ENCODE data around the gene ENDOV.

Gene ENDOV

DNA sequence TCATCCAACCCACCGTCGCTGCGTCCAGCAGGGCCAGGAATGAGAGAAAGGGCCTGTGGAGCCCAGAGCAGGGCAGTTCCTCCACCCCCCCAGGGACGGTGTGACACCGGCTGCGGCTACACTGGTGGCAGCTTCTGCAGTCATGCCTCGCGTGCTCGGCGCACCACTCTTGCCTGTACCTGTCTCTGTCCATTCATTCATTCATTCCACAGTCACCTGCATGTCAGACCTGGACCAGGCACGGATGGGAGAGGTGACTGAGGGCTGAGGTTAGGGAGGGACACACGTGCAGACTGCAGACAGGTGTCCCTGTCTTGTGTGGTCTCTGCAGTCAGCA is 27.3 kb downstream of the ENDOV start:
- no peak for TF ChIP-seq CTCF (IDR thresholded peaks at IDR 0.05; ENCODE audit: control extremely low read depth, extremely low read depth, low read depth, missing control alignments)
- no peak for DNase-seq (ENCODE audit: extremely low spot score)
- CTCF ChIA-PET: interaction anchor here (1.9 kb wide), 1 partner anchor 13 kb away, joined by 7 read pairs; no protein-coding TSS in a partner anchor
- POLR2A ChIA-PET: no interaction called here

GRCh38 chr17:80442764-80443163 is 27.8 kb downstream of the ENDOV start:
- CTCF ChIA-PET: interaction anchor here (1.9 kb wide), 1 partner anchor 12 kb away, joined by 7 read pairs; no protein-coding TSS in a partner anchor
- TF ChIP-seq CTCF (IDR thresholded peaks at IDR 0.05; ENCODE audit: control extremely low read depth, extremely low read depth, low read depth, missing control alignments): no peak
- no peak for DNase-seq (ENCODE audit: extremely low spot score)
- POLR2A ChIA-PET: no interaction called here

DNA sequence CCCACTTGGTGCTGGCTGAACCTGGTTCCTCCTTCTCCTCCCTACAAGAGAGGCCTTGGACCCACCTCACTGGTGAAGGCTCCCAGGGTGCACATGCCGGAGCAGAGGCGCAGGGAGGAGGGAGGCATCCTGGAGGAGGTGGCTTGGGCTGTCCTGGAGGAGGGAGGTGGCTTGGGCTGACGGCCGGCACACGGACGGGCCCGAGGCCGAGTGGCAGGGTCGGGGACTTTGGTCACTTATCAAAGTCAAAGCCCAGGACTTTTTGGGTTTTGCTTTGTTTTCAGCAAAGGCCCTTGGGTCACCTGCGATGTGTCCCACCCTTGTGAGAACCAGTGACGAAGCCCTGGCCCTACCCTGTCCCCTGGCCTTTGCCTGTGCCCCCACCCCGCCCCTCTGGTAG is 28.5 kb downstream of the ENDOV start:
- CTCF ChIA-PET: no interaction called here
- POLR2A ChIA-PET: no interaction called here
- TF ChIP-seq CTCF (IDR thresholded peaks at IDR 0.05; ENCODE audit: control extremely low read depth, extremely low read depth, low read depth, missing control alignments): no peak
- DNase-seq (ENCODE audit: extremely low spot score): no peak

DNA sequence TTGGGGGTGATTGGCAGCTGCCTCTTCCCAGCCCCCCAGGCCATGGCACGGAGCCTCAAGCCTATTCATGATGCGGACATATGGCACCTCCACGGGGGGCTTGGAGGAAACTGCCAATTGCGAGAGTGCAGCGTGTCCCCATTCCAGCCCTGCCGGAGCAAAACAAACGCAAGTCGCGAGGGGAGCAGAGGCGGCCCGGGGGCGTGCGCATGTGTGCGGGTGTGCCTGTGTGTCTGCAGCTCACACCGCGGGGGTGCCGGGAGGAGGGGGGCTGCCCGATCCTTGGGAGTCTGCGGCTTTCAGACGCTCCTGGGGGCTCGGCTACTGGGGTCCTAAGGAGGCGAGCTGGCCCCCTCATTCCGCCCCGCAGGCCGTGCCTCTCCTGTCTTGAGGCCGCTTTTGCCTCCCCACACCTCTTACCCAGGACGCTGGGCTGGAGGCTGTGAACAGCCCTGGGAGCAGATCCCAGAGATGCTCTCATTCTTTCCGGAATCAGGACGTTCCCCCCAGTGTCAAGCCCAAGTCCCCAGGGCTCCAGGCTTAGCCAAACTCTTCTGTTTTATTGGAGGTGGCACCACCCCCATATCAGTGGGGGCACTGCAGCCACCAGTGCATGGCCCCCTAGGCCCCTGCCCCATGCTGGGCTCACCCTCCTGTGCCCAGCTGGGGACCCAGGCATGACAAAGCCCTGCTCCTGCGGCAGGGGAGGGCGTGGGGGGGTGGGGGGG is 29.1 kb downstream of the ENDOV start:
- ChIA-PET CTCF (no interaction called here), POLR2A (no interaction called here)
- no peak for DNase-seq (ENCODE audit: extremely low spot score)
- TF ChIP-seq CTCF (IDR thresholded peaks at IDR 0.05; ENCODE audit: control extremely low read depth, extremely low read depth, low read depth, missing control alignments): no peak

DNA sequence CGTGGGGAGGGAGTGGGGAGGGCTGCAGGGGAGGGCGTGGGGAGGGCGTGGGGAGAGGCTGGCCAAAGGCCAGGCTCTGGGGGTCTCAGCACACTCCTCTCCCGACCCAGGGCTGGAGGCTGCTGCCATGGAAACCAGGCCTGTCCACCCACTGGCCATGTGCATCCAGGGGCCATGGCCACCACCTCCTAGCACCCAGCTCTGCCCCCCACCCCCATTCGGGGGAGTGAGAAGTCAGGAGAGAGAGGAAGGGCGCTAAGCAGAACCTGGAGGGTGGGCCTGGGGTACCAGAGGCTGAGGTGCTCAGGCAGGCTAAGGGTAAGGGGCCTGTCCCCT is 29.6 kb downstream of the ENDOV start:
- DNase-seq (ENCODE audit: extremely low spot score): no peak
- ChIA-PET CTCF (no interaction called here), POLR2A (no interaction called here)
- TF ChIP-seq CTCF (IDR thresholded peaks at IDR 0.05; ENCODE audit: control extremely low read depth, extremely low read depth, low read depth, missing control alignments): no peak

GRCh38 chr17:80445007-80445725 is 30.2 kb downstream of the ENDOV start:
- no peak for TF ChIP-seq CTCF (IDR thresholded peaks at IDR 0.05; ENCODE audit: control extremely low read depth, extremely low read depth, low read depth, missing control alignments)
- ChIA-PET POLR2A (no interaction called here), CTCF (no interaction called here)
- DNase-seq (ENCODE audit: extremely low spot score): no peak
